ENCODE results near the gene PDE4B. TPM values are rescaled to one million over a fixed set of nuclear protein-coding genes. Genes with fewer than 3 reads are reported as not detected.
A peak's percentile ranks its signal among the peaks of the same experiment; 100 is the strongest.

The PDE4B gene
- total and polyA plus RNA-seq, 2 of the 13 experiments (the other 11 are each of a cell fraction or from before 2014, with no cell fraction given), result not detected

- ATAC-seq (peak; percentile 93), FAIRE-seq (no peak), DNase-seq (ENCODE audit: low spot score) (peak; percentile 16)
- no peaks in the 10 kb centered on the region for H3K4me1 ChIP-seq (ENCODE audit: insufficient read depth, low read length)
- H3K79me2 ChIP-seq (ENCODE audit: insufficient read depth, low read length), result no peaks in the 10 kb centered on the region
- H3K9ac ChIP-seq (ENCODE audit: insufficient read depth, low read depth, low read length), result no peak overlapping the region
- in situ Hi-C loops (cut with HindIII; ENCODE audit: extremely low pct_ligation_motif_present, low pct_unique_long_range_greater_than_20kb), result no loop called here
- no peaks in the 10 kb centered on the region for H3K27me3 ChIP-seq (ENCODE audit: control insufficient read depth in 1 of 2, insufficient read depth in 2 of 2, low read length in 2 of 2)
- H3K4me3 ChIP-seq (replicated peaks in 1 of 3; ENCODE audit: insufficient read depth in 1 of 3, low read depth in 2 of 3, low read length in 3 of 3), result no peak overlapping the region
- no peak overlapping the region for H3K27ac ChIP-seq (ENCODE audit: extremely low read length, insufficient read depth, low read length)
- ChIA-PET POLR2A (no interaction called here), CTCF (ENCODE audit: low intra/inter-chr PET ratio, low total read pairs) (no interaction called here)
- H3K4me2 ChIP-seq (ENCODE audit: low read depth, low read length), result no peak overlapping the region
- no TSS peak for BruUV-seq (replicated peaks)
- no peaks in the 10 kb centered on the region for H3K9me3 ChIP-seq (ENCODE audit: low read length)
- H3K36me3 ChIP-seq (replicated peaks in 1 of 2; ENCODE audit: control insufficient read depth in 1 of 2, insufficient read depth in 2 of 2, low read length in 2 of 2), result no peaks in the 10 kb centered on the region
- WGBS (ENCODE audit: low lambda C conversion rate), result 1% methylated on average over 4 of the region's 4 CpGs
- no peak overlapping the region for H2AFZ ChIP-seq (ENCODE audit: low read length)
- intact Hi-C loops (cut with micrococcal nuclease; ENCODE audit: unreplicated experiment), result no loop called here
- no peaks in the 10 kb centered on the region for H4K20me1 ChIP-seq (ENCODE audit: insufficient read depth, low read length)
- TF ChIP-seq RARA (CRISPR knock-in tag; IDR thresholded peaks at IDR 0.05), result peak; percentile 43; the same call in 1 of the 2 replicates
- peak; percentile 51 for TF ChIP-seq HNF4A (CRISPR knock-in tag; IDR thresholded peaks at IDR 0.05)
- no peak for TF ChIP-seq HNF1A (IDR thresholded peaks at IDR 0.05; ENCODE audit: low read depth)
- TF ChIP-seq HNF1A (CRISPR knock-in tag; IDR thresholded peaks at IDR 0.05; ENCODE audit: borderline replicate concordance), result no peak
- no peak for TF ChIP-seq FOXA1 (IDR thresholded peaks at IDR 0.05)
- TF ChIP-seq FOXA1 (CRISPR knock-in tag; IDR thresholded peaks at IDR 0.05), result peak; percentile 57
- peak; percentile 22; the same call in 1 of the 2 replicates for TF ChIP-seq FOSL1 (CRISPR knock-in tag; IDR thresholded peaks at IDR 0.05; ENCODE audit: borderline replicate concordance)
- peak; percentile 30; the same call in 1 of the 2 replicates for TF ChIP-seq DPF2 (CRISPR knock-in tag; IDR thresholded peaks at IDR 0.05; ENCODE audit: borderline replicate concordance, low read depth)
- TF ChIP-seq MIXL1 (CRISPR knock-in tag; IDR thresholded peaks at IDR 0.05), result 0 out of 2 replicates have a peak, but pooled peaks have one; percentile 18
- TF ChIP-seq AHDC1 (CRISPR knock-in tag; IDR thresholded peaks at IDR 0.05; ENCODE audit: borderline replicate concordance), result peak; percentile 18; the same call in 1 of the 2 replicates
- TF ChIP-seq ZNF224 (CRISPR knock-in tag; IDR thresholded peaks at IDR 0.05), result no peak
- TF ChIP-seq, protein P1, sequence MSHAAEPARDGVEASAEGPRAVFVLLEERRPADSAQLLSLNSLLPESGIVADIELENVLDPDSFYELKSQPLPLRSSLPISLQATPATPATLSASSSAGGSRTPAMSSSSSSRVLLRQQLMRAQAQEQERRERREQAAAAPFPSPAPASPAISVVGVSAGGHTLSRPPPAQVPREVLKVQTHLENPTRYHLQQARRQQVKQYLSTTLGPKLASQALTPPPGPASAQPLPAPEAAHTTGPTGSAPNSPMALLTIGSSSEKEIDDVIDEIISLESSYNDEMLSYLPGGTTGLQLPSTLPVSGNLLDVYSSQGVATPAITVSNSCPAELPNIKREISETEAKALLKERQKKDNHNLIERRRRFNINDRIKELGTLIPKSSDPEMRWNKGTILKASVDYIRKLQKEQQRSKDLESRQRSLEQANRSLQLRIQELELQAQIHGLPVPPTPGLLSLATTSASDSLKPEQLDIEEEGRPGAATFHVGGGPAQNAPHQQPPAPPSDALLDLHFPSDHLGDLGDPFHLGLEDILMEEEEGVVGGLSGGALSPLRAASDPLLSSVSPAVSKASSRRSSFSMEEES (CRISPR knock-in tag; IDR thresholded peaks at IDR 0.05), result 0 out of 2 replicates have a peak, but pooled peaks have one; percentile 24
- TF ChIP-seq FOXA3 (CRISPR knock-in tag; IDR thresholded peaks at IDR 0.05), result 0 out of 2 replicates have a peak, but pooled peaks have one; percentile 20
- peak; percentile 31; the same call in 1 of the 2 replicates for TF ChIP-seq SALL1 (CRISPR knock-in tag; IDR thresholded peaks at IDR 0.05)
Measured at GRCh38 chr1:66147226-66147835, 354.6 kb downstream of the PDE4B start.

Data from HepG2 (cell line).